SK-N-MC (cell line): ENCODE data around the gene TRIM43B.

Source experiments
- EZH2 ChIP-seq: fragments of 200-600 bp; sonication (generic); IDR thresholded peaks from one replicate; pipeline ENCODE4 v1.6.1; 2017; ENCODE audit warnings: antibody characterized with exemption
- FOXP2 ChIP-seq: optimal IDR thresholded peaks from 2 replicates; pipeline ENCODE3; 2011; ENCODE audit warnings: mild to moderate bottlenecking, moderate library complexity; ENCODE audit not compliant: insufficient read depth; ENCODE audit errors: extremely low read length, control extremely low read depth
- POLR2AphosphoS5 ChIP-seq: IDR thresholded peaks from 2 replicates; pipeline ENCODE4 v1.6.1; 2012; ENCODE audit warnings: mild to moderate bottlenecking, low read depth, low read length, borderline replicate concordance

DNA sequence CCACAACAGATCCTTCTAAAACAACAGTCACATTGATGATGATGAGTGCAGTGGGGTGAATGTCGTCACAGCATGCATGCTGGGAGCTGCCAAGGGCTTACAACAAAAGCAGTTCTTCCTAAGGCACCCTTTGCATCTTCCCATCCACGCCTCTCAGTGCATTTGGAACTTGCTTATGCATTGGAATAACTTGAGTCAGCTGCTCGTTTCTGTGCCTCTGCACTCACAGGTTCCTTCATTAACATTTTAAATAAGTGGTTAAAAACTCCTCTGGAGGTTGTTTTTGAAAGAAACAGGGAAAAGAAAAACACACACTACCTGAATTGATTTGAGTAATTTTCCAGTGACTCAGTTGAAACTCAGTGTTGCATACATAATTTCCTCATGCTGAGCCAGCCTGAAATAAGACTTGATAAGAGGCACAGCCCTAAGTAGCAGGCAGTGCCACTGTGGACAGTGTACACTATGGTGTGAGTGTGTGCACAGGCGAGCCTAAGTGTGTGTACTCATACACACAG lies 46.8 kb upstream of the TRIM43B start:
- TF ChIP-seq EZH2 = no peak
- TF ChIP-seq POLR2AphosphoS5 = no peak
- no peak for TF ChIP-seq FOXP2
